ENCODE results near the gene CCDC88A.
"Not testable (repeated sequence)": the region's sequence is repeated elsewhere in the genome, so short reads cannot be mapped to it uniquely, and the experiment has no call there.

CCDC88A gene

GRCh38 chr2:55395724-55396605 is 23.7 kb downstream of the CCDC88A start:
- DNase-seq, result no peak
- Histone ChIP-seq H3K14ac (ENCODE audit: low read length in 2 of 2) (no peak overlapping the region), H2BK5ac (ENCODE audit: low read depth, low read length, poor library complexity, severe bottlenecking) (no peak overlapping the region), H3K4ac (ENCODE audit: low read depth in 1 of 2, low read length in 2 of 2) (no peak overlapping the region), H2BK15ac (ENCODE audit: low read depth, poor library complexity, severe bottlenecking) (no peak overlapping the region), H3K4me3 (ENCODE audit: insufficient read depth in 1 of 2, low read depth in 1 of 2, low read length in 2 of 2) (no peak overlapping the region), H3K9me3 (ENCODE audit: control insufficient read depth, low read length) (peaks cover 2% of the 10 kb centered on the region), H3K4me2 (ENCODE audit: low read length, poor library complexity, severe bottlenecking) (no peak overlapping the region), H2BK12ac (ENCODE audit: low read length in 2 of 2) (no peak overlapping the region), H4K8ac (ENCODE audit: low read length) (no peak overlapping the region), H3K18ac (ENCODE audit: low read depth in 1 of 2, low read length in 2 of 2) (no peak overlapping the region), H3K27me3 (ENCODE audit: control insufficient read depth in 1 of 2, insufficient read depth in 1 of 2, low read length in 2 of 2) (no peaks in the 10 kb centered on the region), H3K27ac (ENCODE audit: low read length, poor library complexity, severe bottlenecking) (no peak overlapping the region), H4K91ac (ENCODE audit: low read length) (no peak overlapping the region), H3K4me1 (ENCODE audit: control insufficient read depth, insufficient read depth, low read depth, low read length) (no peaks in the 10 kb centered on the region), H3K79me1 (replicated peaks; ENCODE audit: low read length, poor library complexity, severe bottlenecking) (peaks cover 9% of the 10 kb centered on the region), H3K23ac (ENCODE audit: low read length in 2 of 2) (no peak overlapping the region), H2BK120ac (ENCODE audit: low read depth, low read length) (no peak overlapping the region), H2AK5ac (ENCODE audit: low read length, severe bottlenecking) (no peak overlapping the region), H2AFZ (ENCODE audit: low read depth, low read length) (no peak overlapping the region), H3K9ac (ENCODE audit: low read length) (no peak overlapping the region), H3K36me3 (ENCODE audit: control insufficient read depth in 1 of 2, insufficient read depth in 2 of 2, low read depth in 1 of 2, low read length in 2 of 2) (peaks cover 0 to 3% of the 10 kb centered on the region in 2 experiments)
- WGBS, result 68% methylated on average over 1 of the region's 2 CpGs

GRCh38 chr2:55391615-55392242 is 27.9 kb downstream of the CCDC88A start:
- no peak overlapping the region for H2BK5ac ChIP-seq (ENCODE audit: low read depth, low read length, poor library complexity, severe bottlenecking)
- H3K79me1 ChIP-seq (replicated peaks; ENCODE audit: low read length, poor library complexity, severe bottlenecking), result peaks cover 11% of the 10 kb centered on the region

GRCh38 chr2:55391155-55391554 is 28.5 kb downstream of the CCDC88A start:
- Histone ChIP-seq H2BK12ac (ENCODE audit: low read length in 2 of 2) (no peak overlapping the region), H2BK120ac (ENCODE audit: low read depth, low read length) (no peak overlapping the region)
- no peak for DNase-seq

More at GRCh38 chr2:55391615-55392242, 27.9 kb downstream of the CCDC88A start:
- Histone ChIP-seq H3K18ac (ENCODE audit: low read depth in 1 of 2, low read length in 2 of 2) (no peak overlapping the region), H3K9ac (ENCODE audit: low read length) (no peak overlapping the region), H2BK12ac (ENCODE audit: low read length in 2 of 2) (no peak overlapping the region), H3K4me2 (ENCODE audit: low read length, poor library complexity, severe bottlenecking) (no peak overlapping the region), H3K27me3 (ENCODE audit: control insufficient read depth in 1 of 2, insufficient read depth in 1 of 2, low read length in 2 of 2) (no peaks in the 10 kb centered on the region), H2AK5ac (ENCODE audit: low read length, severe bottlenecking) (no peak overlapping the region), H3K36me3 (ENCODE audit: control insufficient read depth in 1 of 2, insufficient read depth in 2 of 2, low read depth in 1 of 2, low read length in 2 of 2) (peaks cover 0 to 3% of the 10 kb centered on the region in 2 experiments), H2AFZ (ENCODE audit: low read depth, low read length) (no peak overlapping the region), H3K4me3 (ENCODE audit: insufficient read depth in 1 of 2, low read depth in 1 of 2, low read length in 2 of 2) (no peak overlapping the region), H2BK15ac (ENCODE audit: low read depth, poor library complexity, severe bottlenecking) (no peak overlapping the region), H4K8ac (ENCODE audit: low read length) (no peak overlapping the region), H4K91ac (ENCODE audit: low read length) (no peak overlapping the region), H3K27ac (ENCODE audit: low read length, poor library complexity, severe bottlenecking) (no peak overlapping the region), H3K23ac (ENCODE audit: low read length in 2 of 2) (no peak overlapping the region), H3K4me1 (ENCODE audit: control insufficient read depth, insufficient read depth, low read depth, low read length) (no peaks in the 10 kb centered on the region), H3K14ac (ENCODE audit: low read length in 2 of 2) (no peak overlapping the region), H3K4ac (ENCODE audit: low read depth in 1 of 2, low read length in 2 of 2) (no peak overlapping the region), H2BK120ac (ENCODE audit: low read depth, low read length) (no peak overlapping the region), H3K9me3 (ENCODE audit: control insufficient read depth, low read length) (peaks cover 2% of the 10 kb centered on the region)
- DNase-seq, result no peak
- 100% methylated on average over 2 of the region's 3 CpGs for WGBS

GRCh38 chr2:55385516-55385915 is 34.1 kb downstream of the CCDC88A start:
- not testable (repeated sequence) for H2AFZ ChIP-seq (ENCODE audit: low read depth, low read length); H2AK5ac ChIP-seq (ENCODE audit: low read length, severe bottlenecking); H3K9me3 ChIP-seq (ENCODE audit: control insufficient read depth, low read length); H3K4me1 ChIP-seq (ENCODE audit: control insufficient read depth, insufficient read depth, low read depth, low read length); H2BK15ac ChIP-seq (ENCODE audit: low read depth, poor library complexity, severe bottlenecking); H3K4ac ChIP-seq (ENCODE audit: low read depth in 1 of 2, low read length in 2 of 2); H4K91ac ChIP-seq (ENCODE audit: low read length); H3K14ac ChIP-seq (ENCODE audit: low read length in 2 of 2); H3K23ac ChIP-seq (ENCODE audit: low read length in 2 of 2); H3K4me3 ChIP-seq (ENCODE audit: insufficient read depth in 1 of 2, low read depth in 1 of 2, low read length in 2 of 2); H3K27me3 ChIP-seq (ENCODE audit: control insufficient read depth in 1 of 2, insufficient read depth in 1 of 2, low read length in 2 of 2); H2BK12ac ChIP-seq (ENCODE audit: low read length in 2 of 2); H4K8ac ChIP-seq (ENCODE audit: low read length); H3K36me3 ChIP-seq (ENCODE audit: control insufficient read depth in 1 of 2, insufficient read depth in 2 of 2, low read depth in 1 of 2, low read length in 2 of 2); H3K9ac ChIP-seq (ENCODE audit: low read length); H3K27ac ChIP-seq (ENCODE audit: low read length, poor library complexity, severe bottlenecking); DNase-seq; H2BK5ac ChIP-seq (ENCODE audit: low read depth, low read length, poor library complexity, severe bottlenecking); H2BK120ac ChIP-seq (ENCODE audit: low read depth, low read length); H3K18ac ChIP-seq (ENCODE audit: low read depth in 1 of 2, low read length in 2 of 2); H3K4me2 ChIP-seq (ENCODE audit: low read length, poor library complexity, severe bottlenecking)
- 96% methylated on average over 10 of the region's 10 CpGs for whole genome bisulfite sequencing
- H3K79me1 ChIP-seq (replicated peaks; ENCODE audit: low read length, poor library complexity, severe bottlenecking), result peaks cover 17% of the 10 kb centered on the region

More at GRCh38 chr2:55391155-55391554, 28.5 kb downstream of the CCDC88A start:
- no peaks in the 10 kb centered on the region for H3K27me3 ChIP-seq (ENCODE audit: control insufficient read depth in 1 of 2, insufficient read depth in 1 of 2, low read length in 2 of 2)
- no peak overlapping the region for H3K14ac ChIP-seq (ENCODE audit: low read length in 2 of 2)
- no peak overlapping the region for H3K23ac ChIP-seq (ENCODE audit: low read length in 2 of 2)
- no peak overlapping the region for H3K4ac ChIP-seq (ENCODE audit: low read depth in 1 of 2, low read length in 2 of 2)
- no peak overlapping the region for H3K4me2 ChIP-seq (ENCODE audit: low read length, poor library complexity, severe bottlenecking)
- no peak overlapping the region for H3K4me3 ChIP-seq (ENCODE audit: insufficient read depth in 1 of 2, low read depth in 1 of 2, low read length in 2 of 2)
- peaks cover 0 to 3% of the 10 kb centered on the region in 2 experiments for H3K36me3 ChIP-seq (ENCODE audit: control insufficient read depth in 1 of 2, insufficient read depth in 2 of 2, low read depth in 1 of 2, low read length in 2 of 2)
- no peak overlapping the region for H3K27ac ChIP-seq (ENCODE audit: low read length, poor library complexity, severe bottlenecking)
- no peak overlapping the region for H4K8ac ChIP-seq (ENCODE audit: low read length)
- peaks cover 2% of the 10 kb centered on the region for H3K9me3 ChIP-seq (ENCODE audit: control insufficient read depth, low read length)
- H4K91ac ChIP-seq (ENCODE audit: low read length), result no peak overlapping the region
- no peak overlapping the region for H2AK5ac ChIP-seq (ENCODE audit: low read length, severe bottlenecking)
- no peaks in the 10 kb centered on the region for H3K4me1 ChIP-seq (ENCODE audit: control insufficient read depth, insufficient read depth, low read depth, low read length)
- 95% methylated on average over 2 of the region's 2 CpGs for WGBS
- peaks cover 11% of the 10 kb centered on the region for H3K79me1 ChIP-seq (replicated peaks; ENCODE audit: low read length, poor library complexity, severe bottlenecking)
- no peak overlapping the region for H2AFZ ChIP-seq (ENCODE audit: low read depth, low read length)
- no peak overlapping the region for H3K9ac ChIP-seq (ENCODE audit: low read length)
- no peak overlapping the region for H2BK5ac ChIP-seq (ENCODE audit: low read depth, low read length, poor library complexity, severe bottlenecking)
- H2BK15ac ChIP-seq (ENCODE audit: low read depth, poor library complexity, severe bottlenecking), result no peak overlapping the region
- H3K18ac ChIP-seq (ENCODE audit: low read depth in 1 of 2, low read length in 2 of 2), result no peak overlapping the region
